Fibroblast of skin of back (primary cell): ENCODE results near the gene ANKS1B.

ENCODE experiments used
- DNase-seq: peaks from one replicate; pipeline ENCODE4 v3.0.0-alpha.2; 2013

ANKS1B gene

DNA sequence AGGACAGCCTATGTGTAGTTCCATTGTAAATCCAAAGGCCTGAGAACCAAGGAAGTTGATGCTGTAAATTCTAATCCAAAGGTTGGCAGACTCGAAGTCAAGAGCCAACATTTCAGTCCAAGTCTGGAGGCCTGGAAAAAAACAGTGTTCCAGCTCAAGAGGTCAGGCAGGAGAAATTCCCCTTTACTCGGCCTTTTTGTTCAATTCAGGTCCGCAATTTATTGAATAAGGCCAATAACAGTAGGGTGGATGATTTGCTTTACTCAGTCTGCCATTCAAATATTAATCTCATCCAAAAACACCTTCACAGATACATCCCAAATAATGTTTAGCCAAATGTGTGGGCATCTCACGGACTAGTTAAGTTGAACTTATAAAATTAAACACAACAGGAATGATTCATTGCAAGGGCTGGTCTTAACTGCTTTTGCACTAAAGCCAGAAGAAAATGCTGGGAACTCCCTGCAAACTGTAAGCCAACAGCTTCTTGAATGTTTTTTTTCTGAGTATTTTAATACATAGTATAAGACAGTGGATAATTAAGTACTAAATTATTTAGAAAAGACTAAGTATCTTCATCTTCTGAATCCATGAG, 534.6 kb downstream of the ANKS1B start:
- no peak for DNase-seq

DNA sequence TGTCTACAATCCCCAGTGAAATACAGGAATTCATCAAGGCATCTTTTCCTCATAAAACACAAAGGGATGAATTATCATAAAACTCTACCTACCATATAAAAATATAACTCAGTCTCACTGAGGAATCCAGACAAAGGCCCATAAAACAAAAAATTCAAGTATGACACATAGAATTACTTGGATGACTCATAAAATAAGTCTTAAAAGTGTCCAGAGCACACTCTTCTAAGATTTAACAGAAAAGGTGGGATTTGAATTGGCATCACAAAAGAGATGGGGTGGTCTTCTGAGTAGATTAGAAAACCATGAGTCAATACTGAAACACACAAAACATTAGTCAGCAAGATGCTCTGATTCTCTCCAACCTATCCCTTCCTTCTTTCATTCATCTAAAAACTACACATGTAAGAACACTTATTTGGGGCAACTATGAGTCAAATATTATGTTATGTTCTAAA, 539.8 kb downstream of the ANKS1B start:
- no peak for DNase-seq

DNA sequence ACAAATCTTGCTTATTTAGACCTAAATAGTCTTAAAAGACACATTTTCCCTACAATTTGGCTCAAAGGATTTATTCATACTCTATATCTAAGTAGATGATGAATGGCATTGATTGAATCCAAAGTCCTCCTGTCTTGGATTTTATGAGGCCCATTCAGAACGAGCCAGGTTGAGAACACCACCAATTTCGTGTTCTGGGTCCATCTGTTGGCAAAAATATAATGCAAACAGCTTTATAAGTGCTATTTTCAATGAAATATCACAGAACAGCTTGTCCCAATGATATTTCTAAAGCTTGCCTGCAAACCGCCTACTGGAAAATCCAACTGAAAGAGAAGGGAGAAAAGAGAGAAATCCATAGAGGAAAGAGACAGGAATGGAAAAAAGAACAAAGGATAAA, 542.0 kb downstream of the ANKS1B start:
- DNase-seq, result no peak

DNA sequence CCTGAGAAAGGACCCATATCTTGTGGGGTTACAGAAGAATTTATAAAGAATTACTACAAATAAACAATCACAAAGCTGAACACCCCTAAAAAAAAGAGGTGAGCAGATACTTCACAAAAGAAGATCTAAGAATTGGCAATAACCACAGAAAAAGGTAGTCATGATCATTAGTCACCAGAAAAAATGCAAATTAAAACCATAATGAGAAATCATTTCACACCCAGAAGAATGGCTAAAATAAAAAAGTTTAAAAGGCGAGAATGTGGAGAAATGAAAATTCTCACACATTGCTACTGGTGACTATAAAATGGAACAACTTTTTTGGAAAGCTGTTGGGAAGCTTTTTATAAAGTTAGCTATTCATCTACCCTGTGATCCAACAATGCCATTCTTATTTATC, 545.3 kb downstream of the ANKS1B start:
- DNase-seq, result no peak

DNA sequence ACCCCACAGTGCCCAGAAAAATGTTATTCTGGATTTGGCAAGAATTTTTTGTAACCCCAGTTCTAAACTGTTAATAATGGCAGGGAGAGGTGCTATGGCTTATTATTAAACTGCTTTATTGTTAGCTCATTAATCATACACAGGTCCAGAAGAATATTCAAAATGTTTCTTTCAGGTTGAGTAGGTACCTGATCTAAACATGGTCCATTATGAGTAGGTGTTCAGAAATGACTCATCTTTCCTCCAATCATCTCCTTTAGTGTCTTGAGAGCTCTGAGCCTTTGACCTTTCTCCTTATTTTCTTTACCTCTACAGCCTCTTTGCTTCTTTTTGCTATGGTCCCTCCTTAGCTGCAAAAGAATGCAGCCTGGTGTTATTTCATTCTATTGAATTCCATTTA, 548.2 kb downstream of the ANKS1B start:
- no peak for DNase-seq

DNA sequence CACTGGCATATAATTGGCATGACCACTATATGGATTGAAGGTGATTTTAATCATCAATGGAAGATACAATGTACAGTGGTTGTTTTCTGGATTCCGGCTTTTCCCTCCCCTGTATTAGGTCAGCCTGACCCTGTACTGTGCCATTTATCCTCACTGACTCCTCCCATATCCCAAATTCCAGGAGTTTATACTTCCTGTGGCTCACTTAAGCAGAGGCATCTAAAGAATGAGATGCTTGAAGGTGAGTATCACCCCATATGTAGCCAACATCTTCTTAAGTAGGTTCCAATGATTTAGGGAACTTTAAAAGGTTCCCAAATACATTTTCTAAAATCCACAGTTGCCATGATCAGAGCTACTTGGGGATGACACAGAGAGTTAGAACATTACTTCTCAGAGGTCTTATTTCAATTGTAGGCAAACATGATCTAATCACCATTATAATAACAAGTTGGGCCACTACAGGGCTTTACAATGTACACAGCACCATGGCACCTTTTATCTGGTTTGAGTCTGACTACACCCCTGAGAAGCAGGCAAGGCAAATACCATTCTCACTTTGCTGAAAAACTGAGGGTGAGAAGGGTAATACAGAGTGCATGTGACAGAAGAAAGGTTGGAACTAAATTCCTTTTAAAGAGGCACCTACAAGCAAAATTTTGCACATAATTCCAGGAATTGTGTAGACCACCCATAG, 549.5 kb downstream of the ANKS1B start:
- DNase-seq, result no peak

DNA sequence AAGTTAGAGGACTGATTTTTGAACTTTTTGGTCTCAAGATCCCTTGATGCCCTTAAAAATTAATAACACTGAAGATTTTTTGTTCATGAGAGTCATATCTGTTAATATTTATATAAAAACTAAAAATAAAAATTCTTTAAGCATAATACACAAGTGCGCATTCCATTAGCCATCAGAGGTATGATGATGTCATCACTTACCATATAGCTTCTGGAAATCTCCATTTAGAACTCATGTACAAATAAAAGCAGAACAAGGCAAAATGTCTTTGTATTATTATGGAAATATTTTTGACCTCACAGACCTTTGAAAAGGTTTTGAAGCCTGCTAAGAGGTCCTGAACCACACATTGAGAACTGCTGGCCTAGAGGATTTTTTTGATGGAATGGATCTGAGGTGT, 551.6 kb downstream of the ANKS1B start:
- DNase-seq, result no peak

DNA sequence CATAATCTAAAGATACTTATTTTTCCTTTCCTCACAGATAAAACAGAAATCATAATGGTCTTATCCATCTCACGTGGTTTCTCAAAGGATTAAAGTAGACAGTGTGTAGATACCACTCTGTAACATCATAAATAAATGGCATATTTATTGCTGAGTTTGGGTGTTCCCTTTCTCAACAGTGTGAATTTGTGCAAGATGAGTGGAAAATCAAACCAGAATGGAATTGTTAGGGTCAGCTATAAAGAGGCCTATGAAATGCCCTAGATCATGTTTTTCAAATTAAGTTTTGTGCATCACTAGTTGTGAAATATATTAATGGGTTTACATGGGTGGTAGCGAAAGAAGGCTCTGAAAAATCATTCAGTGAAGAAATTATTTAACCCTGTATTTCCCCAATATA, 553.5 kb downstream of the ANKS1B start:
- no peak for DNase-seq

DNA sequence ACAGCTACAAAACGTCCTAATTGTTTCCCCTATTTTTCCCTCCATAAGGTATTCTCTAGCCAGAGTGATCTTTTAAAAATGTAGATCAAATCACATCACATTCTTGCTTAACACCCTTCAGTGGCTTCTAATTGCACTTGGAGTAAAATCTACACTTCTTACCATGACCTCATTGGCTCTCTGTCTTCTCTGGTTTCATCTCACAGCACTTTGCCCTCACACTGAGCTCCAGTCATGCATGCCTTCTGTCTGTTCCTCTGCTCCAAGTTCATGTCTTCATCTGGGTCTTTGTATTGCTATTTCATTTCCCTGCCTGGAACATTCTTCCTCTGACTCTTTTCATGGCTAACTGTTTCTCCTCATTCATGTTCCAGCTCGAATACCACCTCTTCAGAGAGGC, 557.6 kb downstream of the ANKS1B start:
- no peak for DNase-seq

DNA sequence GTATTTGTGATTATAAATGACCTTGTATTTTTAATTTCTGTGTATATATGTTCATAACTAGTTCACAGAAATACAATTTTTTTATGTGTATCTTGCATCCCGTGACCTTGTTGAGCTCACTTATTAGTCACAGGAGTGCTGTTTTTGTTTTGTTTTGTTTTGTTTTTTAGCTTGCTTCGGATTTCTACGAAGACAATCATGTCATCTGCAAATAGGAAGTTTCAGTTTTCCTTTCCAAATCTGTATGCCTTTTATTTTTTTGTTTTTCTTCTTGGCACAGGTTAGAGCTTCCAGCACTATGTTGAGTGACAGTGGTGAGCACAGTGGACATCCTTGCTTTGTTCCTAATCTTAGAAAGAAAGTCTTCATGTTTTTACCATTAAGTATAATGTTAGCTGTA, 566.4 kb downstream of the ANKS1B start:
- DNase-seq, result no peak

DNA sequence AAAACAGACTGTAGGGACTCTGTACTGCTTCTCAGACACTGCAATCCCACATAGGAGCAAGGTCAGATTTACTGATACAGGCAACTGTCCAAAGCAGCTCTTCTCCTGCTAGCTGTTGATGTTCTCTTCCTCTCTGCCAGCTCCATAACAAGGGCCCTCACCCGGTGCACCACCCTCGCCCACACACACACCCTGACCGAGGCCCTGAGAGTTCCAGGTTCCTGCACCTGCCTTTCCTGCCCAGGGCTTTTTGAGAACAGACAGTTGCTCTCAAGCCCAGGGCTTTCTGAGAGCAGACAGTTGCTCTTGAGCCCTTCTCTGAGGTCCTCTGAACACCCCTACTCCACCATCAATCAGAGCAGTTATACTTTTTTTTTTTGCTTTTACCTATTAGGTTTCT, 571.0 kb downstream of the ANKS1B start:
- no peak for DNase-seq

DNA sequence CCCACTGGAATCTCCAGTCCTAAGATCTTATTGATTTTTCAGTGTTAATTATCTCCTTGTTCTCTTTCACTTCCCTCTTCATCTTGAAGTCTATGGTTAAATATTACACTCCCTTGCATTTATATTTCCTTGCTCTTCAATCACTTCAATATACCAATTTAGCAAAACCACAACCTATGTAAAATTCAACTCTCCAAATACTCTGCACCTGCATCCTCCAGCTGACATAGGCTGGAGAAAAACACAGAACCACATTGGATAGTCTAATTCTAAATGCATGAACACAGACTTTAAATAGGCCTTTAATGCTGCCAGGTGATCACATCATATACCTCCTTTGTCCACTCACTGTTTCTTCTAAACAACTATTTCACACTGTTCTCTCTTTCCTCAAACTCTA, 591.0 kb downstream of the ANKS1B start:
- DNase-seq, result no peak

DNA sequence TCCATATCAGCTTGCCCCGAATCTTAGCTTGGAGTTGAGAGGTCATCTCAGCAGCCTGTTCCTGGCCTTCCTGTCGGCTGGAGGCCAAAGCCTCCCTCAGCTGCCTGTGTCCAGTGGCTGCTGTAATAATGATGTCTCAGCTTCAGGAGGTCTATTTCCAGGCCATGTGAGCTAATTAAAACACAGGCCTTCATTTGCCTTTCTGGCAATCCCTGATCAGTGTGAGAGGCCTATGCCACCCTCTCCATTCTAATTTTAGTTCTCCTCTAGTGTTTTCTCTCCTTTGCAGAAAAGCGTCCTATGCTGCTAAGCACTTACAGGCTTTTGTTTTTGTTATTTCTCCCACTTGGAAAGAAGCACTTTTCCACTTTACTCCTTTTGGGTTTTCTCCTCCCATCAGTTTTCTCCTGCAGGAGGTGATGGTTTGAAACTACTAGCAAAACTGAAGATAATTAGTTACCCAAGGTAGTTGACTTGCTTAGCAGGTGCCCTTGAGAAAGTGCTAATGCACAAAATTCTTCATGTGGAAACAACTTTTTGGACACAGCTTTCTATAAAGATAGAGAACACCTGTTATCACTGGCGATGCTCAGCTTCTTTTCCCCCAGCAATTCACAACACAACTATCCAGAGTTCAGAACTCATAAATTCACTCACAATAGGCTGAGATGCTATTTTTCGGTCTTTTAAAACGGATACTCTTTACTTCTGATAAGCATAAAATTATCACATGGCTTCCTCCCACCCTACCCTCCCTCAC, 592.5 kb downstream of the ANKS1B start:
- no peak for DNase-seq

DNA sequence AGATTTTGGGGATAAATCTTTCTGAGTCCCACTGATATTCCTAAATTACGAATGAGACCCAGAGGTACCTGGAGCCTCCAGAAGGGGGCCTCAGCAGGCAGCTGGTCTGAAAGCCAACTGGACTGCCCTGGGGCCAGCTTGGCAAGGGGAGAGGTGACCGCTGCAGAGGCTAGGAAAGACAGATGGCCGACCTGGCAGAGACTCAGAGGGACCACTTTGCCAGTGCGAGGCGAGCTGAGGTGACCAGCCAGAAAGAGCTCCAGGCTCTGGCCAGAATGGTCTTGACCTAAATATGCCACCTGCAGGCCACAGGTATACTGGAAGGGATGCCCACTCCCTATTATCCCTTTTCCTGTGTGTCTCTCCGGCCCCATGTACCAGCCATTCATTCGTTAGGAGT, 594.0 kb downstream of the ANKS1B start:
- DNase-seq, result peak; percentile 1

DNA sequence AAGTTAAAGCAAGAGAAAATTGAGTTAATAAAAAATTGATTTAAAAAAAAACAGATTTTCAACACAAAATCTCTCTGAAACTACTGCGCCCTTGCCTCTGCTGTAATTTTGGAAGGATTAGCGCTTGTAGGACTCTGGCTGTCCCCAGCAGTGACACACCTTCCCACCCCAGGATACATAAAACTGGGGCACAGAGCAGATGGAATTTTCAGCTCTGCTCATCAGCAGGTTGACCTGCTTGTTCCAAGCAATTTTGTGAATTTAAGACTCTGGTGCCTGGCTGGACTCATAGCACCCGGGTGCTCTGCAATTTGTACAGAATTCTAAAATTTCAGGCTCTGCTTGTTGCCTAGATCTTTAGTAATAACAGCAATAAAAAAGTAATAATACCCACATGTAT, 595.0 kb downstream of the ANKS1B start:
- no peak for DNase-seq

DNA sequence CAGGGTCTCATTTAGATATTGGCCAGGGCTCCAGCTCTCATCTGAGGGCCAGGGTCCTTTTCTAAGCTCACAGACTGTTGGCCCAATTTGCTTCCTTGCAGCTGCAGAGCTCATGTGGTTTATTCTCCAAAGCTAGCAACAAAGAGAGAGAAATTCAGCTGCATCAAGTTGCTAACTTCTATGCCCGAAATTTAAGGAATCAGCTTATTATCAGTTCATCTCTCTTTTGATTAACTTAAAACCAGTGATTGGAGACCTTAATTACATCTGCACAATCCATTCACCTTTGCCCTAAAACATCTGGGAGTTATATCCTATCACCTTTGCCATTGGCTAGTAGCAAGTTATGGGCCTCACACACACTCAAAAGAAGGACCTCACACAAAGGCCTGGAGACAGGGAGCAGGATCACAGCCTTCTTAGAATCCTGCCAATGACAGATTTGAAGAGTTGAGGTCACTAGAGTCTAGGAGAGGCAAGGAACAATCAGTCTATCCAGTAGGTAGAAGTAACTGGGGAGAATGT, 596.0 kb downstream of the ANKS1B start:
- no peak for DNase-seq

DNA sequence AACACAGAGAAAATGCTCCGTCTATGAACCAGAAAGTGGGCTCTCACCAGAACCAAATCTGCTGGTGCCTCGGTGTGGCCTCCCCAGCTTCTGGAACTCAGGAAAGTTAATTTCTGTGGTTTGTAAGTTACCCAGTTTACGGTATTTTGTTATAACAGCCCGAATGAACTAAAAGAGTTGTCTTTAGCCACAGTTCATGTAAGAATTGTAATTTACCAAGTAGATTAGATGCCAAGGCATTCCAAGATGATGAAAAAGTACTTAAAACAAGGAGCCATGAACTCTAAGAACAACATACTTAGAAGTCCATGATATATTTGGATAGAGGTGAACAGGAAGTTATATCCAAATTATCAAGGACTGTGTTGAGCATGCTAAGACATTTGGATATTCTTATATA, 597.1 kb downstream of the ANKS1B start:
- DNase-seq, result no peak

DNA sequence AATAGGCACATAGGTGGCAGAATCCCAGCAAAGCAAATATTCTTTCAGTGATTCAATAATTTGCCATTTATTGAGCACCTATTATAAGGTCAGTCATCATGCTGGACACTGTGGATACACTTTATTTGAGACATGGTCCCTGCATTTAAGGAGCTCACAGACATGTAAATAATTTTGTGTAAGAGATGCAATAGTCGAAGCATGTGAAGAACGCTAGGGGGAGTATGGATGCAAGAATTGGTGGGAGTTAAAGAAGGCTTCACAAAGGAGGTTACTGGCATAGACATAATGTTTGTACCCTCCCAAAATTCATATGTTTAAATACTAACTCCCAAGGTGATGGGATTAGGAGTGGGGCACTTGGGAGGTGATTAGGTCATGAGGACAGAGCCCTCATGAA, 597.8 kb downstream of the ANKS1B start:
- DNase-seq, result peak; percentile 39

DNA sequence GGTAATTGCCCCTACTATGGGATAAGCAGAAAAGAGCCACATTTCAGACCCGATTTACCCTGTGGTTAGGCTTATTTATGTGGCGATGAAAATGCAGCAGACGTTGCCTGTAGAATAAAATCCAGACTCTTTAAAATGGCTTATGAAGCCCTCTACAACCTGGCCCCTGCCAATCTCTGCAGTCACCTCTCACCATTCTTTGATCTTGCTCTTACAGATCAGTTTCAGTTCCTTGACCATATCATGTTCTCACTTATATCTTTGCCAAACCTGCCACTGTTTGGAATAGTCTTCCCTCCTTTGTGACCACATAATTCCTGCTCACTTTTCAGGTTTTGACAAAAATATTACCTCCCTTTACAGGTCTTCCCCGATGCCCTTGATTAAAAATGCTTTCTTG, 601.5 kb downstream of the ANKS1B start:
- DNase-seq, result no peak

DNA sequence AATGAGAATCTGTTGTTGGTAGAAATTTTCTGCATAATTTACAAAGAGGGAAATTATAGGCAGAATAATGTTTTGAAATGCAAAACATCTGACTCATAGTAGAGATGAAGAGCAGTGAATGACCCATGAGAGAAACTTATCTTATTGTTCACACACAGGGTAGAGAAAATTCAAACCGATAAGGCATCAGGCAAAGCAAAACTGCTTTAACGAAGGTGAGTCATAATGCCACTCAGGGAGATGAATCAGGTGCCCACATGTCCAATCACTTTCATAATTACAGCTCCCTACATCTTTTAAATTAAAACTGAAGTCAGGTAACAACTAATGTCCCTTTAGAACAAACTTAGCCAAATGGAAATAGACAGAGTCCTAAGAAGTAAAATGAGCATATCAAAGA, 602.7 kb downstream of the ANKS1B start:
- DNase-seq, result no peak

DNA sequence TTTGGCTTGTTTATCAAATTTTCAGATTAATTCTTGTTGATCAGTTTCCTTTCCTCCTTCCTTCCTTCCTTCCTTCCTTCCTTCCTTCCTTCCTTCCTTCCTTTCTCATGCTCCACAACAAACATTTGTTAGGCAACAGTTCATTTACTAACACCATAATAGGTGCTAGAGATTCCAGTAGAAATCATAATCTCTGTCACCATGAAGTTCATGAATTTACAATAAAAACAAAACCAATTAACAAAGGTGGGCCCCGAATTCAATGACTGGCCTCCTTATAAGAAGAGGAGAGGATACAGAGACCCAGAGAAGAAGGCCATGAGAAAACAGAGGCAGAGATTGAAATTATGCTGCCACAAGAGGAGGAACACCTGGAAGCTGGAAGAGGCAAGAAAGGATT, 604.0 kb downstream of the ANKS1B start:
- DNase-seq, result no peak

DNA sequence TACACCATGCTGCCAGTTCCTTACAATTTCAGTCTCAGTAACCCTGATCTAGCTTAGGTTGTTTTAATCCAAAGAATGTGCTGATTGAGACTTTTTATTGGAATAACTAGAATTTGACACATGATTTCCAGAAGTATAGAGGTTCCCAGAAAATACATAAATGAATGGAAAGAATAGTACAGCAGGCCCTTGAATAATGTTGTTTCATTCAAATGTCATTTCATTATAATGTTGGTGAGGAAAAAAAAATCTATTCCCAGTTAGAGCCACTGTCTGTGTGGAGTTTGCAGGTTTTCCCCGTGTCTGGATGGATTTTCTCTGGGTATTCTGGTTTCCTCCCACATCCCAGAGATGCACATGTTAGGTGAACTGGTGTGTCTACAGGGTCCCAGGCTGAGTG, 610.7 kb downstream of the ANKS1B start:
- DNase-seq, result no peak

DNA sequence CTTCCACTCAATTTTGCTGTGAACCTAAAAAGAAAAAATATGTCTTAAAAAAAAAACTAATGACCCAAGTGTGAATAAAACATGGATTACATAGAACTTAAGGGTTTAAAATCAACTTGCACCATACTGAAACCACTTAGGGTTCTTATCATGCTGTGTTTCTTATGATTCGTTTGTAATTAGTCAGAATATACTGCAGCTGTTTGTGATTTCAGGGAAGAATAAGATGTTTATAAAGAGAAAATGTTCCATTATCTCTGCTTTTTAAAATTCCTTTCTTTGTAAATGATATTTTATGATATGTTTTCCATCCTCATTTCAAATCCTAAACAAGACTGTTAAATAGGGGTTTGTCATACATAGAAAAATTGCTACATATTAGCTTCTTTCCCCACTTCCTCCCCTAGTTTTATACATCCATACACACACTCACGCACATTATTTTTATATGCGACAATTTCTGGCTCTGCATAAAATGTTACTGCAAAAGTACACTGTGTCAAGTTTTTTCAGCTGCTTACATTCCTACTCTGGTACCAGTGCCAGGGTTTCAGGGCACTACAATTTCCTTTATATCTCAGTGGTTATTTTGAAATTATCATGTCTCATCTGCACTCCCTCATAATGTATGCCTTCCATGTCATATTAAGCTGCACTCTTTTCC, 612.3 kb downstream of the ANKS1B start:
- no peak for DNase-seq
